IPS DF 6.9 (cell line): ENCODE results near the gene SLC35B1.
"Not testable (repeated sequence)": the region's sequence is repeated elsewhere in the genome, so short reads cannot be mapped to it uniquely, and the experiment has no call there.

Experiments used
- DNase-seq: peaks from one replicate; pipeline ENCODE4 v3.0.0-alpha.2; 2013; ENCODE audit warnings: low read depth, low spot score
- H3K27ac ChIP-seq: one replicate; pipeline ENCODE4 v1.5.1; 2013; ENCODE audit warnings: low read length, control low read depth
- H3K27me3 ChIP-seq: 2 replicates; pipeline ENCODE4 v1.6.1; 2013; ENCODE audit warnings: mild to moderate bottlenecking, low read length; ENCODE audit not compliant: control insufficient read depth, insufficient read depth
- H3K36me3 ChIP-seq: 2 replicates; pipeline ENCODE4 v1.6.1; 2013; ENCODE audit warnings: low read length; ENCODE audit not compliant: control insufficient read depth, insufficient read depth
- H3K4me1 ChIP-seq: 2 replicates; pipeline ENCODE4 v1.6.1; 2013; ENCODE audit warnings: low read length; ENCODE audit not compliant: control insufficient read depth, insufficient read depth
- H3K4me3 ChIP-seq: 2 replicates; pipeline ENCODE4 v1.5.1; 2013; ENCODE audit warnings: mild to moderate bottlenecking, low read length
- H3K9me3 ChIP-seq: 2 replicates; pipeline ENCODE4 v1.6.1; 2013; ENCODE audit warnings: low read length, inconsistent platforms; ENCODE audit not compliant: control insufficient read depth, insufficient read depth
- WGBS: extraction: QIAGEN DNeasy Blood & Tissue Kit; methylation state at CpG from one replicate; pipeline ENCODE4 v1.1.7; 2013; ENCODE audit warnings: mixed read lengths, missing lambda C conversion rate; ENCODE audit not compliant: insufficient read length, insufficient coverage; 5-methylcytosine and 5-hydroxymethylcytosine counted together

The SLC35B1 gene

GRCh38 chr17:49681106-49681979 is 26.4 kb downstream of the SLC35B1 start:
- H3K4me3 ChIP-seq, result no peak overlapping the region
- no CpG with 5 or more reads among the region's 9 CpGs for whole genome bisulfite sequencing
- H3K27ac ChIP-seq, result no peak overlapping the region
- H3K27me3 ChIP-seq, result no peaks in the 10 kb centered on the region
- no peaks in the 10 kb centered on the region for H3K9me3 ChIP-seq
- no peak for DNase-seq
- H3K36me3 ChIP-seq, result no peaks in the 10 kb centered on the region
- H3K4me1 ChIP-seq, result no peaks in the 10 kb centered on the region; the same call in 1 of the 2 replicates

DNA sequence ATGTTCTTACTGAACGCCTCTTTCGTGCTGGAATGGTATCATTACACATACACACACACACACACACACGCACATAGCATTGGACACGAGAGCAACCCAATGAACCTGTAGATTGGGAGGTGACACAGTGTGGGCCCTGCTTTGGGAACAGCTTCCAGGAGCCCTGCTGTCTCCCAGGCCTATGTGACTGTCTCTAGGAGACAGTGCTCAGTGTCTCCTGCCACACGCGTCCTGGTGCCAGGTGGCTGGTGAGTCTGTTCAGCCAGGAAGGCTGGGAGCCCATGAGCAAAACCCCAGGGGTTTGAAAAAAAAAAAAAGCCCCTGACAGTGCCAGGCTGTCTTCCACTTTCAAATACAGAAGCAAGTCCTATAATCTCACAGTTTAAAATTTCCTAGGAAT is 27.4 kb downstream of the SLC35B1 start:
- DNase-seq, result no peak
- H3K27ac ChIP-seq, result no peak overlapping the region
- H3K9me3 ChIP-seq, result no peaks in the 10 kb centered on the region
- no CpG with 5 or more reads among the region's 6 CpGs for WGBS
- no peaks in the 10 kb centered on the region for H3K27me3 ChIP-seq
- H3K36me3 ChIP-seq, result no peaks in the 10 kb centered on the region
- no peak overlapping the region for H3K4me3 ChIP-seq
- H3K4me1 ChIP-seq, result no peaks in the 10 kb centered on the region; the same call in 1 of the 2 replicates

GRCh38 chr17:49677933-49678847 is 29.6 kb downstream of the SLC35B1 start, which contains the start of gene SPOP:
TSS of gene SPOP (minus strand) at chr17:49678097. CDS start at chr17:49622810, 55,287 bp downstream.
- Histone ChIP-seq H3K27ac (no peak within 1 kb of the TSS), H3K4me1 (no peaks in the 10 kb centered on the region; the same call in 1 of the 2 replicates), H3K36me3 (no peaks in the 10 kb centered on the region), H3K4me3 (peak within 1 kb of the TSS; percentile 62; the same call in 1 of the 2 replicates), H3K9me3 (no peaks in the 10 kb centered on the region), H3K27me3 (no peaks in the 10 kb centered on the region)
- peak; percentile 97 for DNase-seq
- no CpG with 5 or more reads among the region's 53 CpGs for WGBS

GRCh38 chr17:49677134-49677932 is 30.4 kb downstream of the SLC35B1 start:
- Histone ChIP-seq H3K36me3 (no peaks in the 10 kb centered on the region), H3K4me1 (no peaks in the 10 kb centered on the region; the same call in 1 of the 2 replicates), H3K27me3 (no peaks in the 10 kb centered on the region), H3K27ac (no peak overlapping the region), H3K9me3 (no peaks in the 10 kb centered on the region), H3K4me3 (peak overlapping the region; percentile 62; the same call in 1 of the 2 replicates)
- peak; percentile 73 for DNase-seq
- WGBS, result no CpG with 5 or more reads among the region's 34 CpGs

GRCh38 chr17:49676276-49676868 is 31.4 kb downstream of the SLC35B1 start:
- no peaks in the 10 kb centered on the region for H3K27me3 ChIP-seq
- no peaks in the 10 kb centered on the region for H3K36me3 ChIP-seq
- no CpG with 5 or more reads among the region's 5 CpGs for WGBS
- DNase-seq, result no peak
- no peak overlapping the region for H3K27ac ChIP-seq
- no peaks in the 10 kb centered on the region for H3K9me3 ChIP-seq
- no peak overlapping the region for H3K4me3 ChIP-seq
- H3K4me1 ChIP-seq, result no peaks in the 10 kb centered on the region; the same call in 1 of the 2 replicates

- DNase-seq, result no peak
- H3K27me3 ChIP-seq, result no peaks in the 10 kb centered on the region
- no peaks in the 10 kb centered on the region for H3K36me3 ChIP-seq
- no peaks in the 10 kb centered on the region; the same call in 1 of the 2 replicates for H3K4me1 ChIP-seq
- H3K27ac ChIP-seq, result no peak overlapping the region
- no peak overlapping the region for H3K4me3 ChIP-seq
- H3K9me3 ChIP-seq, result no peaks in the 10 kb centered on the region
Observed at GRCh38 chr17:49674507-49674906, 33.3 kb downstream of the SLC35B1 start.

DNA sequence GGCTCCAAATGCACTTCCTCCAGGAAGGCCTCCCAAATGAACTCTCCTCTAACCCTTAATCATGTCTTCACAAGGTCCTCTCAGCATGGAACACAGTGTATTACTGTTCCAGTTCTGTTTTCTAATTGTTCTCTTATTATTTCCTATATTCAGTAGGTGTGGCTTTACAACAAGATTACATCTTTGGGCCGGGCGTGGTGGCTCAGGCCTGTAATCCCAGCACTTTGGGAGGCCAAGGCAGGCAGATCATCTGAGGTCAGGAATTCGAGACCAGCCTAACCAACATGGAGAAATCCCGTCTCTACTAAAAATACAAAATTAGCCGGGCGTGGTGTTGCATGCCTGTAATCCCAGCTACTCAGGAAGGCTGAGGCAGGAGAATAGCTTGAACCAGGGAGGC is 34.1 kb downstream of the SLC35B1 start:
- not testable (repeated sequence) for DNase-seq, H3K9me3 ChIP-seq
- no CpG with 5 or more reads among the region's 6 CpGs for WGBS

GRCh38 chr17:49670641-49671040 is 37.1 kb downstream of the SLC35B1 start:
- DNase-seq, result no peak
- H3K27me3 ChIP-seq, result no peaks in the 10 kb centered on the region
- H3K9me3 ChIP-seq, result no peaks in the 10 kb centered on the region
- H3K4me3 ChIP-seq, result no peak overlapping the region
- WGBS, result no CpG with 5 or more reads among the region's 4 CpGs
- H3K4me1 ChIP-seq, result no peaks in the 10 kb centered on the region
- H3K36me3 ChIP-seq, result no peaks in the 10 kb centered on the region
- no peak overlapping the region for H3K27ac ChIP-seq

More for the DNA sequence above, 34.1 kb downstream of the SLC35B1 start:
- H3K36me3 ChIP-seq, H3K4me3 ChIP-seq, H3K27me3 ChIP-seq, H3K4me1 ChIP-seq, H3K27ac ChIP-seq: not testable (repeated sequence)

- Histone ChIP-seq H3K27ac (no peak overlapping the region), H3K27me3 (no peaks in the 10 kb centered on the region), H3K9me3 (no peaks in the 10 kb centered on the region), H3K4me1 (no peaks in the 10 kb centered on the region), H3K4me3 (no peak overlapping the region), H3K36me3 (no peaks in the 10 kb centered on the region)
- no CpG with 5 or more reads among the region's 1 CpG for WGBS
- no peak for DNase-seq
Observed at GRCh38 chr17:49670002-49670401, 37.8 kb downstream of the SLC35B1 start.
